Mesodermal cell (in vitro differentiated cells): ENCODE results near the gene EPHB1.

ENCODE experiments used
- H3K27ac ChIP-seq: 2 replicates; pipeline ENCODE4 v1.7.0; 2013; ENCODE audit warnings: mild to moderate bottlenecking, low read depth, low read length, moderate library complexity; ENCODE audit not compliant: severe bottlenecking
- H3K36me3 ChIP-seq: 2 replicates; pipeline ENCODE4 v1.7.1; 2013; ENCODE audit warnings: mild to moderate bottlenecking, low read length, moderate library complexity; ENCODE audit not compliant: control insufficient read depth, insufficient read depth
- H3K4me1 ChIP-seq: one replicate; pipeline ENCODE4 v1.7.1; 2013; ENCODE audit warnings: mild to moderate bottlenecking, low read length; ENCODE audit not compliant: insufficient read depth, control insufficient read depth, poor library complexity, severe bottlenecking
- H3K4me3 ChIP-seq: 2 replicates; pipeline ENCODE4 v1.7.0; 2013; ENCODE audit warnings: low read length, control low read depth, mild to moderate bottlenecking; ENCODE audit not compliant: insufficient read depth, poor library complexity, severe bottlenecking; ENCODE audit errors: extremely low read depth
- H3K9me3 ChIP-seq: 2 replicates; pipeline ENCODE4 v1.7.1; 2013; ENCODE audit warnings: mild to moderate bottlenecking, low read length, moderate library complexity; ENCODE audit not compliant: control insufficient read depth
- WGBS, 2 experiments: methylation state at CpG; one replicate each; pipeline ENCODE4 v1.1.5; 2013; ENCODE audit warnings: missing lambda C conversion rate in 2 of 2; ENCODE audit not compliant: insufficient coverage in 2 of 2; 5-methylcytosine and 5-hydroxymethylcytosine counted together

The EPHB1 gene

DNA sequence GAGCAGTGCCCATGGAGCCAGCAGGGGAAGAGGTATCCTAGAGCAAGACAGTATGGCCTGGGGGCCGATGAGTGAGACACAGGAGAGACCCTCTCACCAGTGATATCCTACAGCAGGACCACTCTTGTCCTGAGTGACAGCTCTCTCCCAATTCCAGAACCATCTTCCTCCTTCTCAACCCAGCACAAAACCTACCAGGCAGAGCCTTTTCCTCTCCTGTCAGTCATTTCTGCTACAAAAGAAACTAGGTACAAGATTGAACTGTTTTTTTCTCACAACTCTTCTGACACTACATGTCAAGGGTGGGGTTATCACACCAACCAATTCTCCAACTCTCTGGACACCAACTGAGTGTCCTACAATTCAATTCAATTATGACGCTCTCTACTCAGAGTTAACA, 506.6 kb downstream of the EPHB1 start:
- H3K4me1 ChIP-seq: no peaks in the 10 kb centered on the region
- no peak overlapping the region for H3K4me3 ChIP-seq
- H3K9me3 ChIP-seq: no peaks in the 10 kb centered on the region
- no peak overlapping the region for H3K27ac ChIP-seq
- WGBS, 2 experiments: 71% methylated on average over 1 of the region's 2 CpGs; no CpG with 5 or more reads in 1 of the 2 experiments
- no peaks in the 10 kb centered on the region for H3K36me3 ChIP-seq

- H3K27ac ChIP-seq: no peak overlapping the region
- WGBS, 2 experiments: 80% methylated on average over 1 of the region's 1 CpG; no CpG with 5 or more reads in 1 of the 2 experiments
Observed at GRCh38 chr3:135304378-135304777, 509.3 kb downstream of the EPHB1 start.

More at GRCh38 chr3:135304378-135304777, 509.3 kb downstream of the EPHB1 start:
- H3K9me3 ChIP-seq: no peaks in the 10 kb centered on the region
- H3K4me3 ChIP-seq: no peak overlapping the region
- H3K36me3 ChIP-seq: no peaks in the 10 kb centered on the region
- H3K4me1 ChIP-seq: no peaks in the 10 kb centered on the region
